Psoas muscle (tissue), 8 donors: ENCODE results near the gene PRUNE2. TPM values are rescaled to one million over a fixed set of nuclear protein-coding genes. Genes with fewer than 3 reads are reported as not detected.
"Not testable (repeated sequence)": the region's sequence is repeated elsewhere in the genome, so short reads cannot be mapped to it uniquely, and the experiment has no call there.

Experiments
- ATAC-seq, 4 donors: fragments of 200-7000 bp; cut with Tn5 transposase; one replicate each; pipeline ENCODE4 v1.9.1; 2020; ENCODE audit warnings: moderate library complexity in 3 of 4, mild to moderate bottlenecking in 2 of 4
- DNase-seq, 2 donors: peaks; one replicate each; pipeline ENCODE4 v3.0.0-alpha.2; 2020
- H3K27ac ChIP-seq: fragments of 200-600 bp; one replicate; pipeline ENCODE4 v1.8.0; 2022
- H3K27me3 ChIP-seq, 3 donors: fragments of 200-600 bp in 1 of 3; one replicate each; pipeline versions ENCODE4 v1.6.1 to v1.8.0; 2013 to 2022; ENCODE audit warnings: low read length in 2 of 3, mild to moderate bottlenecking in 2 of 3, moderate library complexity in 1 of 3; ENCODE audit not compliant: insufficient read depth in 3 of 3
- H3K36me3 ChIP-seq, 2 donors: fragments of 200-600 bp in 1 of 2; one replicate each; pipeline versions ENCODE4 v1.6.1 to v1.8.0; 2013 to 2022; ENCODE audit warnings: low read depth in 1 of 2, mild to moderate bottlenecking in 1 of 2, moderate library complexity in 1 of 2; ENCODE audit not compliant: insufficient read depth in 1 of 2
- H3K4me1 ChIP-seq: fragments of 200-600 bp; one replicate; pipeline ENCODE4 v1.8.0; 2022
- H3K4me3 ChIP-seq: fragments of 200-600 bp; one replicate; pipeline ENCODE4 v1.8.0; 2022; ENCODE audit warnings: mild to moderate bottlenecking
- H3K9me3 ChIP-seq: fragments of 200-600 bp; one replicate; pipeline ENCODE4 v1.8.0; 2022
- WGBS, 3 donors: extraction: QIAGEN DNeasy Blood & Tissue Kit; methylation state at CpG; one replicate each; pipeline versions ENCODE4 v1.1.6 to v1.1.7; 2013; 5-methylcytosine and 5-hydroxymethylcytosine counted together
- intact Hi-C, 2 donors: fragments of 100-400 bp; cut with DNase I; formaldehyde crosslinking; loops; one replicate each; pipeline versions ENCODE4 v1.11.0 to v1.14.2; 2022
- polyA plus RNA-seq, 3 donors: library from polyadenylated mRNA; stranded (reverse); fragments of 200-250 nt; gene quantifications; one replicate each; pipeline ENCODE4 v1.2.3, GENCODE V29; 2013
- total RNA-seq, 4 donors: library from RNA; stranded (reverse); fragmentation: NEBNext Ultra II Directional in 2 of 4; extraction: Animal tissue kit (Norgen Biotek cat#: 25700) in 2 of 4; gene quantifications; one replicate each; pipeline versions ENCODE4 v1.2.1 to v1.2.4, GENCODE V29; 2021 to 2023
- TF ChIP-seq, protein P1 (sequence below): fragments of 200-600 bp; IDR thresholded peaks from one replicate; pipeline ENCODE4 v1.8.0; 2022; ENCODE audit warnings: antibody characterized with exemption
- donor health status: healthy with polysubstance abuse.
- donor health status: DM: no; HTN: no; CAD: no; lungs with moderate emphysema.
- donor health status: Bipolar disorder and iron deficiency.
- donor health status: healthy.
- donor health status: DM: yes; HTN: yes; CAD: no.
- donor health status: DM: no; HTN: no; CAD: no.
- donor health status: DM: no; HTN: no; CAD: no.
- donor health status: DM: yes; HTN: yes; CAD: no.

Gene PRUNE2
- total and polyA plus RNA-seq, 7 donors, result 1.2 to 79.9 (median 3.6) TPM

- 81 to 85% (median 81%) methylated on average over 4 of the region's 4 CpGs for WGBS, 3 donors
- DNase-seq (no peak), ATAC-seq (no peak)
- TF ChIP-seq, protein P1, sequence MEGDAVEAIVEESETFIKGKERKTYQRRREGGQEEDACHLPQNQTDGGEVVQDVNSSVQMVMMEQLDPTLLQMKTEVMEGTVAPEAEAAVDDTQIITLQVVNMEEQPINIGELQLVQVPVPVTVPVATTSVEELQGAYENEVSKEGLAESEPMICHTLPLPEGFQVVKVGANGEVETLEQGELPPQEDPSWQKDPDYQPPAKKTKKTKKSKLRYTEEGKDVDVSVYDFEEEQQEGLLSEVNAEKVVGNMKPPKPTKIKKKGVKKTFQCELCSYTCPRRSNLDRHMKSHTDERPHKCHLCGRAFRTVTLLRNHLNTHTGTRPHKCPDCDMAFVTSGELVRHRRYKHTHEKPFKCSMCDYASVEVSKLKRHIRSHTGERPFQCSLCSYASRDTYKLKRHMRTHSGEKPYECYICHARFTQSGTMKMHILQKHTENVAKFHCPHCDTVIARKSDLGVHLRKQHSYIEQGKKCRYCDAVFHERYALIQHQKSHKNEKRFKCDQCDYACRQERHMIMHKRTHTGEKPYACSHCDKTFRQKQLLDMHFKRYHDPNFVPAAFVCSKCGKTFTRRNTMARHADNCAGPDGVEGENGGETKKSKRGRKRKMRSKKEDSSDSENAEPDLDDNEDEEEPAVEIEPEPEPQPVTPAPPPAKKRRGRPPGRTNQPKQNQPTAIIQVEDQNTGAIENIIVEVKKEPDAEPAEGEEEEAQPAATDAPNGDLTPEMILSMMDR, result no peak
- no peaks in the 10 kb centered on the region for H3K9me3 ChIP-seq
- no peaks in the 10 kb centered on the region for H3K36me3 ChIP-seq
- H3K4me1 ChIP-seq, result no peaks in the 10 kb centered on the region
- intact Hi-C loops, result no loop called here
- no peak overlapping the region for H3K4me3 ChIP-seq
- H3K27ac ChIP-seq, result no peak overlapping the region
- H3K27me3 ChIP-seq, result no peaks in the 10 kb centered on the region
Measured at GRCh38 chr9:76598981-76599380, 306.9 kb downstream of the PRUNE2 start.

GRCh38 chr9:76595645-76596044 is 310.3 kb downstream of the PRUNE2 start:
- 56 to 59% (median 58%) methylated on average over 3 of the region's 3 CpGs for WGBS, 3 donors
- Histone ChIP-seq H3K9me3 (no peaks in the 10 kb centered on the region), H3K27me3 (no peaks in the 10 kb centered on the region), H3K36me3 (no peaks in the 10 kb centered on the region), H3K27ac (no peak overlapping the region), H3K4me3 (no peak overlapping the region), H3K4me1 (no peaks in the 10 kb centered on the region)
- intact Hi-C loops, result no loop called here
- TF ChIP-seq, protein P1, result no peak
- DNase-seq (no peak), ATAC-seq (no peak)

GRCh38 chr9:76594764-76595424 is 311.0 kb downstream of the PRUNE2 start:
- TF ChIP-seq, protein P1, result no peak
- ATAC-seq (no peak), DNase-seq (no peak)
- WGBS, 3 donors, result 57 to 65% (median 59%) methylated on average over 4 of the region's 4 CpGs
- Histone ChIP-seq H3K4me3 (no peak overlapping the region), H3K36me3 (no peaks in the 10 kb centered on the region), H3K27me3 (no peaks in the 10 kb centered on the region), H3K27ac (no peak overlapping the region), H3K4me1 (no peaks in the 10 kb centered on the region), H3K9me3 (no peaks in the 10 kb centered on the region)
- intact Hi-C loops, result no loop called here

DNA sequence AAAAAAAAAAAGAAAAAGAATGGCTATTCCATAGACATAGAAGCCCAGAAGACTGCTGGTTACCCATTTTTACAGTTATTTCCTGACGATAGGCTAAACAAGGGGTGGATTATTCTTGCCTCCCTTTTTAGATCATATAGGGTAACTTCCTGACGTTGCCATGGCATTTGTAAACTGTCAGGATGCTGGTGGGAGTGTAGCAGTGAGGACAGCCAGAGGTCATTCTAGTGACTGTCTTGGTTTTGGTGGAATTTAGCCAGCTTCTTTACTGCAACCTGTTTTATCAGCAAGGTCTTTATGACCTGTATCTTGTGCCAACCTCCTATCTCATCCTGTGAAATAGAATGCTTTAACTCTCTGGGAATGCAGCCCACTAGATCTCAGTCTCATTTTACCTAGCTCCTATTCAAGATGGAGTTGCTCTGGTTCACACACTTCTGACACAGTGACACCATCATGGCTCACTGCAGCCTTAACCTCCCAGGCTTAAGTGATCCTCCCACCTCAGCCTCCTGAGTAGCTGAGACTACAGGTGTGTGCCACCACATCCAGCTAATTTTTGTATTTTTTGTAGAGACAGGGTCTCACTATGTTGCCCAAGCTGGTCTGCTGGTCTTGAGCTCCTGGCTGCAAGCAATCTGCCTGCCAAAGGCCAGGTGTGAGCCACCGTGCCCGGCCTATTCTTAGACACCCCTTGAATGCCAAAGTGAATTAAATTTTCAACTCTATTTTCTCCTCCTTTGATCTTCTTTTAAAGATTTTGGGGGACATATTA is 311.8 kb downstream of the PRUNE2 start:
- DNase-seq, H3K27me3 ChIP-seq, H3K4me3 ChIP-seq, H3K27ac ChIP-seq, ATAC-seq, intact Hi-C loops, H3K36me3 ChIP-seq, H3K9me3 ChIP-seq, H3K4me1 ChIP-seq: not testable (repeated sequence)
- 48 to 56% (median 50%) methylated on average over 4 of the region's 4 CpGs for WGBS, 3 donors

DNA sequence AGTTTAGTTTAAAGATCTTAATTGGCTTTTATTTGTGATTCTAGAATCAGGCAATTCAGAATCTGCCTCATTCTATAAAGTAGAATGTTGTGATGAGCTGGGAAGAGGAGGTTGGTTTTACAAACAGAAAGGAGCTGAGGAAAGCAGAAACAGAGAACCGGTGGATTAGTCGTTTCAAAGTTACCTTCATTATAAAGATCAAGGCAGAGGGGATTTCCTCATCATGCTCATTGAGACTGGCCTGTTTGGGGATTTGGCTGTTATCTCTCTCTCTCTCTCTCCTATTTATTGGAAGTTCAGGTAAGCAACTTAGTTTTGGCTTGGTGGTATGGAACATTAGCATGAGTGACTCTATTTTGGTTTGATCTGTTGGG is 313.0 kb downstream of the PRUNE2 start:
- Histone ChIP-seq H3K36me3 (no peaks in the 10 kb centered on the region), H3K27me3 (no peaks in the 10 kb centered on the region), H3K4me3 (no peak overlapping the region), H3K9me3 (no peaks in the 10 kb centered on the region), H3K27ac (no peak overlapping the region), H3K4me1 (no peaks in the 10 kb centered on the region)
- intact Hi-C loops, result no loop called here
- DNase-seq (no peak), ATAC-seq (no peak)
- WGBS, 3 donors, result 41 to 52% (median 46%) methylated on average over 2 of the region's 2 CpGs
- TF ChIP-seq, protein P1, result no peak
